ENCODE results near the gene PLEKHA5. TPM values are rescaled to one million over a fixed set of nuclear protein-coding genes. Genes with fewer than 3 reads are reported as not detected.

PLEKHA5 gene
- total RNA-seq, 4 donors from 2014 or later, result 34.7 to 59.4 (median 41.7) TPM

DNA sequence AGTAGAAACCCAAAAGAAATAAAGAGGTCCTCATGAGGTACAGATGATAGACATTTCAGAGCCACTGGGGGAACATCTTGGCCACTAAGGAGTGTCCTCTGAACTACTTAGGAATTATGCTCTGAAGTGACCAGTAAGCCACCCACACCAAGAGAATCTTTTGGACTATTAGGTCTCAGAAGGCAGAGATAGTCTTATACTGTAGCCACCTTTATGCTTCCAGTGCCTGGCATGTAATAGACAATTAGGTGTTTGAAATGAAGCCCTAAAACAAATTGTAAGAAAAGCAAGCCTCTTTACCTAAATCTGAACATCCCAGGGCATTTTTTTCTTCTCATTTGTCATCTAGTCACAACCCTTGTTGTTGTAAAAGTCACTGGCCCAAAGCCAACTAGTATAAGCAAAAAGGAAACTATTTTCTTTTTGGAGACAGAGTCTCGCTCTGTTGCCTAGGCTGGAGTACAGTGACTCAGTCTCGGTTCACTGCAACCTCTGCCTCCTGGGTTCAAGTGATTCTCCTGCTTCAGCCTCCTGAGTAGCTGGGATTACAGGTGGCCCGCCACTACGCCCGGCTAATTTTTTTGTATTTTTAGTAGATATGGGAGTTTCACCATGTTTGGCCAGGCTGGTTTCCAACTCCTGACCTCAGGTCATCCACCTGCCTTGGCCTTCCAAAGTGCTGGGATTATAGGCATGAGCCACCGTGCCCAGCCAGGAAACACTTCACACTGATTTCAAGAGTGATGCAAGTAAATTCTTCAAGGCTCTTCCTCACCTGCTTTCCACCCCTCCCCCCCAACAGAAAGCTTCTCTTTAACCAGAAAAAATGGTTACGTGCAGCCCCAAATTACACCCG lies 11.1 kb downstream of the PLEKHA5 start:
- H3K4me1 ChIP-seq, result peaks cover 0 to 8% (median 1%) of the 10 kb centered on the region in 4 donors
- no peaks in the 10 kb centered on the region for H3K9me3 ChIP-seq
- TF ChIP-seq CTCF (IDR thresholded peaks at IDR 0.05) (no peak), POLR2A (IDR thresholded peaks at IDR 0.05) (no peak)
- H3K36me3 ChIP-seq, result no peaks in the 10 kb centered on the region
- no peak for DNase-seq
- no peak overlapping the region for H3K27ac ChIP-seq
- no peak overlapping the region for H3K4me3 ChIP-seq
- H3K27me3 ChIP-seq, result no peaks in the 10 kb centered on the region

DNA sequence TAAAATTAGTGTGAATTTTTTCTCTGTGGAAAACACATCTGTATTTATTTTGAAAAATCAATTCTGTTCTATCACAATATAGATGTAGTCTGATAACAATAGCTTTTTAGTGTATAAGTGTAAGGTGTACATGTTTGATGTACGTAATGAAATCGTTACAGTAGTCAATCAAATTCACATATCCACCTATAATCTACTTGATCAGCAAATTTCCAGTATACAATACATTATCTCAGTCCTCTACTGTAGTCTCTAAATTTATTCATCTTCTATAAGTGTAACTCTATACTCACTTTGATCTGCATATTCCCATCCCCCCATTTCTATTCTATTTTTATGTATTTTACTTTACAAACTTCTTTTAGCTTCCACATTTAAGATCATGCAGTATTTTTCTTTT lies 13.0 kb downstream of the PLEKHA5 start:
- Histone ChIP-seq H3K27ac (no peak overlapping the region), H3K4me1 (peaks cover 0 to 10% (median 2%) of the 10 kb centered on the region in 4 donors), H3K36me3 (no peaks in the 10 kb centered on the region), H3K27me3 (no peaks in the 10 kb centered on the region), H3K9me3 (no peaks in the 10 kb centered on the region), H3K4me3 (no peak overlapping the region)
- no peak for DNase-seq
- no peak for TF ChIP-seq POLR2A (IDR thresholded peaks at IDR 0.05)
- TF ChIP-seq CTCF (IDR thresholded peaks at IDR 0.05), result no peak

DNA sequence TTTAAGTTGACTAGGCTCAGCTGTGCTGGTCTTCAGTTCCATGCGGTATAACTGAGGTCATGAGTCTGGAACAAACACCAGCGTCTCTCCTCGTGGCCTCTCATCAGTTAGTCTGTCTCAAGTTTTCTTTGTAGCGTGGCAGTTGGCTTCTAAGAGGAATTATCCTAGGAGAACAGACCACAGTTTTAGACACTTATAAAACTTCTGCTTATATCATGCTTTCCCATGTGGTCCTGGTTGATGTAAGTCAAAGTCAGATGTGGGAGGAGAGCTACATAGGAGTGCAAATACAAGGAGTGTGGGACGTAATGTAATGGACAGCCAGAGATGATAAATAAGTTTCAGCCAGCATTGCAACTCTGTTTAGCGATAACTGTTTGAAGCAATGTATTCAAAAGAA lies 14.8 kb downstream of the PLEKHA5 start:
- Histone ChIP-seq H3K27me3 (no peaks in the 10 kb centered on the region), H3K4me1 (peaks cover 0 to 10% (median 2%) of the 10 kb centered on the region in 4 donors), H3K36me3 (no peaks in the 10 kb centered on the region), H3K9me3 (no peaks in the 10 kb centered on the region), H3K27ac (no peak overlapping the region), H3K4me3 (no peak overlapping the region)
- DNase-seq, result no peak
- TF ChIP-seq POLR2A (IDR thresholded peaks at IDR 0.05), result no peak
- TF ChIP-seq CTCF (IDR thresholded peaks at IDR 0.05), result no peak

GRCh38 chr12:19144985-19145384 lies 15.5 kb downstream of the PLEKHA5 start:
- Histone ChIP-seq H3K4me3 (no peak overlapping the region), H3K9me3 (no peaks in the 10 kb centered on the region), H3K27ac (no peak overlapping the region), H3K36me3 (no peaks in the 10 kb centered on the region), H3K4me1 (peaks cover 0 to 10% (median 2%) of the 10 kb centered on the region in 4 donors), H3K27me3 (no peaks in the 10 kb centered on the region)
- DNase-seq, result no peak
- TF ChIP-seq POLR2A (IDR thresholded peaks at IDR 0.05), result no peak
- TF ChIP-seq CTCF (IDR thresholded peaks at IDR 0.05), result peak in 3 of 6 experiments; percentile 33 to 42 (median 35)

GRCh38 chr12:19148860-19149259 lies 19.3 kb downstream of the PLEKHA5 start:
- Histone ChIP-seq H3K36me3 (no peaks in the 10 kb centered on the region), H3K27me3 (no peaks in the 10 kb centered on the region), H3K27ac (no peak overlapping the region), H3K4me3 (no peak overlapping the region), H3K4me1 (peaks cover 0 to 4% (median 2%) of the 10 kb centered on the region in 4 donors), H3K9me3 (no peaks in the 10 kb centered on the region)
- DNase-seq, result no peak
- TF ChIP-seq CTCF (IDR thresholded peaks at IDR 0.05) (no peak), POLR2A (IDR thresholded peaks at IDR 0.05) (no peak)

All from Peyer's patch (tissue), 4 donors.